ENCODE data around the gene FILIP1L.

FILIP1L gene

GRCh38 chr3:99891610-99892285 is 222.6 kb downstream of the FILIP1L start:
- Histone ChIP-seq H3K79me2 (no peaks in the 10 kb centered on the region), H2AFZ (no peak overlapping the region), H3K9me3 (ENCODE audit: control insufficient read depth, low read length) (no peaks in the 10 kb centered on the region), H3K27ac (no peak overlapping the region), H3K36me3 (ENCODE audit: control insufficient read depth, insufficient read depth, low read length) (no peaks in the 10 kb centered on the region), H3K4me1 (peaks cover 4% of the 10 kb centered on the region), H3K9ac (no peak overlapping the region), H3K4me3 (ENCODE audit: low read depth, low read length) (no peak overlapping the region), H3K4me2 (ENCODE audit: low read length) (no peak overlapping the region), H3K27me3 (ENCODE audit: control insufficient read depth, insufficient read depth, low read length) (no peaks in the 10 kb centered on the region)
- no peak for TF ChIP-seq CTCF (IDR thresholded peaks at IDR 0.05)

- Histone ChIP-seq H3K9me3 (ENCODE audit: control insufficient read depth, low read length) (no peaks in the 10 kb centered on the region), H2AFZ (no peak overlapping the region), H3K27ac (no peak overlapping the region), H3K36me3 (ENCODE audit: control insufficient read depth, insufficient read depth, low read length) (no peaks in the 10 kb centered on the region), H3K9ac (no peak overlapping the region), H3K4me1 (peaks cover 6% of the 10 kb centered on the region), H3K27me3 (ENCODE audit: control insufficient read depth, insufficient read depth, low read length) (no peaks in the 10 kb centered on the region), H3K4me2 (ENCODE audit: low read length) (no peak overlapping the region), H3K79me2 (no peaks in the 10 kb centered on the region), H3K4me3 (ENCODE audit: low read depth, low read length) (no peak overlapping the region)
- no peak for TF ChIP-seq CTCF (IDR thresholded peaks at IDR 0.05)
Observed at GRCh38 chr3:99885851-99886250, 228.4 kb downstream of the FILIP1L start.

- no peak for TF ChIP-seq CTCF (IDR thresholded peaks at IDR 0.05)
- no peaks in the 10 kb centered on the region for H3K27me3 ChIP-seq (ENCODE audit: control insufficient read depth, insufficient read depth, low read length)
- H3K27ac ChIP-seq, result no peak overlapping the region
Observed at GRCh38 chr3:99885085-99885484, 229.2 kb downstream of the FILIP1L start.

GRCh38 chr3:99884484-99884883 is 229.8 kb downstream of the FILIP1L start:
- Histone ChIP-seq H3K36me3 (ENCODE audit: control insufficient read depth, insufficient read depth, low read length) (no peaks in the 10 kb centered on the region), H3K9me3 (ENCODE audit: control insufficient read depth, low read length) (no peaks in the 10 kb centered on the region), H3K9ac (no peak overlapping the region), H3K27ac (no peak overlapping the region), H3K4me3 (ENCODE audit: low read depth, low read length) (no peak overlapping the region), H3K27me3 (ENCODE audit: control insufficient read depth, insufficient read depth, low read length) (no peaks in the 10 kb centered on the region), H2AFZ (no peak overlapping the region), H3K4me1 (peaks cover 8% of the 10 kb centered on the region), H3K4me2 (ENCODE audit: low read length) (no peak overlapping the region), H3K79me2 (no peaks in the 10 kb centered on the region)
- TF ChIP-seq CTCF (IDR thresholded peaks at IDR 0.05), result no peak

More at GRCh38 chr3:99885085-99885484, 229.2 kb downstream of the FILIP1L start:
- Histone ChIP-seq H2AFZ (no peak overlapping the region), H3K4me2 (ENCODE audit: low read length) (no peak overlapping the region), H3K4me1 (peaks cover 8% of the 10 kb centered on the region), H3K9ac (no peak overlapping the region), H3K36me3 (ENCODE audit: control insufficient read depth, insufficient read depth, low read length) (no peaks in the 10 kb centered on the region), H3K79me2 (no peaks in the 10 kb centered on the region), H3K4me3 (ENCODE audit: low read depth, low read length) (no peak overlapping the region), H3K9me3 (ENCODE audit: control insufficient read depth, low read length) (no peaks in the 10 kb centered on the region)

GRCh38 chr3:99883693-99884092 is 230.6 kb downstream of the FILIP1L start:
- Histone ChIP-seq H3K9me3 (ENCODE audit: control insufficient read depth, low read length) (no peaks in the 10 kb centered on the region), H3K27me3 (ENCODE audit: control insufficient read depth, insufficient read depth, low read length) (no peaks in the 10 kb centered on the region), H3K4me3 (ENCODE audit: low read depth, low read length) (no peak overlapping the region), H3K27ac (no peak overlapping the region), H3K9ac (no peak overlapping the region), H2AFZ (no peak overlapping the region), H3K36me3 (ENCODE audit: control insufficient read depth, insufficient read depth, low read length) (no peaks in the 10 kb centered on the region), H3K4me2 (ENCODE audit: low read length) (no peak overlapping the region), H3K4me1 (peaks cover 8% of the 10 kb centered on the region), H3K79me2 (no peaks in the 10 kb centered on the region)
- TF ChIP-seq CTCF (IDR thresholded peaks at IDR 0.05), result no peak

Measured in parathyroid adenoma (tissue), 2 donors.